Activated B cell treated with CpG ODN at 0.5 μM for 24 hours (primary cell): Measurements from ENCODE around the gene TMEM196. TPM values are rescaled to one million over a fixed set of nuclear protein-coding genes. Genes with fewer than 3 reads are reported as not detected.

Experiments used
- ATAC-seq: fragments of 200-7000 bp; cut with Tn5 transposase; one replicate; pipeline ENCODE4 v1.10.0; 2021; ENCODE audit warnings: low read depth, mild to moderate bottlenecking, moderate library complexity
- CTCF ChIA-PET: fragments of 350-600 bp; sonication (Branson Sonifier 250); formaldehyde crosslinking; loops from one replicate; lab custom pipeline; 2021; ENCODE audit warnings: antibody characterized with exemption; lab: Charles Lee
- POLR2A ChIA-PET: fragments of 350-600 bp; sonication (Branson Sonifier 250); formaldehyde crosslinking; loops from one replicate; lab custom pipeline; 2021; ENCODE audit warnings: antibody characterized with exemption; lab: Charles Lee
- DNase-seq: peaks from one replicate; pipeline ENCODE4 v3.0.0; 2022
- H3K27ac Mint-ChIP-seq: one replicate; pipeline ENCODE4 v1.8.0; 2020; ENCODE audit warnings: mixed read lengths
- H3K27me3 Mint-ChIP-seq: one replicate; pipeline ENCODE4 v1.8.0; 2021; ENCODE audit warnings: mixed read lengths
- H3K36me3 Mint-ChIP-seq: one replicate; pipeline ENCODE4 v1.8.0; 2021; ENCODE audit warnings: low read depth, mixed read lengths
- H3K4me1 Mint-ChIP-seq: one replicate; pipeline ENCODE4 v1.8.0; 2021; ENCODE audit warnings: mixed read lengths
- H3K4me3 Mint-ChIP-seq: one replicate; pipeline ENCODE4 v1.8.0; 2020; ENCODE audit warnings: mild to moderate bottlenecking, mixed read lengths
- H3K9me3 Mint-ChIP-seq: one replicate; pipeline ENCODE4 v1.8.0; 2020; ENCODE audit warnings: mixed read lengths
- intact Hi-C: fragments of 100-400 bp; cut with micrococcal nuclease; formaldehyde crosslinking; loops from one replicate; pipeline ENCODE4 v1.15.1; 2024
- total RNA-seq: library from RNA; stranded (reverse); gene quantifications from 2 replicates; pipeline ENCODE4 v1.2.3, GENCODE V29; 2022
- TF ChIP-seq, protein P1 (sequence below): fragments of 200-600 bp; IDR thresholded peaks from one replicate; pipeline ENCODE4 v1.8.0; 2022; ENCODE audit warnings: antibody characterized with exemption, mild to moderate bottlenecking

TMEM196 gene
- total RNA-seq, 1 donor from 2014 or later: not detected

DNA sequence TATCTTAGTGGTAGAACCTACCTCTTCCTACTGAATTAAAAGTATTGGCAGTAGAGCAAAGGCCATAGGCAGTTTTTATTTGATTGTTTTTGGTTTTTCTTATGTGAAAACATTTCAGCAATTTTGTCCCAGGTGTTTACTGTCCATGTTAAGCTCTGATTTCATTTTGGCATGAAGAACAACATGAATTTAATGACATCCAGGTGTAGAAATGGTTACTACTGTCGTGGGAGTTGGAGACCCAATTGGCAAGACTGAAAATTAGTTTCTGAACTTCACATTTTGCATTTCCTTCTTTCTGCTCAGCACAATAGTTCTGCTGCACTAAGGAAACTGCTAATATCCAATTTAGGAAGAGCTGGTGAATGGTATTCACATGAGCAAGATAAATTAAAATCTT is 38.0 kb upstream of the TMEM196 start:
- Mint-ChIP-seq H3K4me3 (no peak overlapping the region), H3K36me3 (no peaks in the 10 kb centered on the region), H3K27me3 (no peaks in the 10 kb centered on the region), H3K4me1 (no peaks in the 10 kb centered on the region), H3K9me3 (no peaks in the 10 kb centered on the region), H3K27ac (no peak overlapping the region)
- ChIA-PET CTCF (no interaction called here), POLR2A (no interaction called here)
- TF ChIP-seq, protein P1, sequence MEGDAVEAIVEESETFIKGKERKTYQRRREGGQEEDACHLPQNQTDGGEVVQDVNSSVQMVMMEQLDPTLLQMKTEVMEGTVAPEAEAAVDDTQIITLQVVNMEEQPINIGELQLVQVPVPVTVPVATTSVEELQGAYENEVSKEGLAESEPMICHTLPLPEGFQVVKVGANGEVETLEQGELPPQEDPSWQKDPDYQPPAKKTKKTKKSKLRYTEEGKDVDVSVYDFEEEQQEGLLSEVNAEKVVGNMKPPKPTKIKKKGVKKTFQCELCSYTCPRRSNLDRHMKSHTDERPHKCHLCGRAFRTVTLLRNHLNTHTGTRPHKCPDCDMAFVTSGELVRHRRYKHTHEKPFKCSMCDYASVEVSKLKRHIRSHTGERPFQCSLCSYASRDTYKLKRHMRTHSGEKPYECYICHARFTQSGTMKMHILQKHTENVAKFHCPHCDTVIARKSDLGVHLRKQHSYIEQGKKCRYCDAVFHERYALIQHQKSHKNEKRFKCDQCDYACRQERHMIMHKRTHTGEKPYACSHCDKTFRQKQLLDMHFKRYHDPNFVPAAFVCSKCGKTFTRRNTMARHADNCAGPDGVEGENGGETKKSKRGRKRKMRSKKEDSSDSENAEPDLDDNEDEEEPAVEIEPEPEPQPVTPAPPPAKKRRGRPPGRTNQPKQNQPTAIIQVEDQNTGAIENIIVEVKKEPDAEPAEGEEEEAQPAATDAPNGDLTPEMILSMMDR: no peak
- intact Hi-C loops: no loop called here
- ATAC-seq (no peak), DNase-seq (no peak)

- ATAC-seq (no peak), DNase-seq (no peak)
- CTCF ChIA-PET: no interaction called here
- Mint-ChIP-seq H3K4me1 (no peaks in the 10 kb centered on the region), H3K27me3 (peaks cover 8% of the 10 kb centered on the region), H3K36me3 (no peaks in the 10 kb centered on the region), H3K27ac (no peak overlapping the region), H3K9me3 (no peaks in the 10 kb centered on the region), H3K4me3 (no peak overlapping the region)
- POLR2A ChIA-PET: no interaction called here
- intact Hi-C loops: no loop called here
- TF ChIP-seq, protein P1: no peak
Observed at GRCh38 chr7:19798986-19799385, 25.6 kb upstream of the TMEM196 start.

DNA sequence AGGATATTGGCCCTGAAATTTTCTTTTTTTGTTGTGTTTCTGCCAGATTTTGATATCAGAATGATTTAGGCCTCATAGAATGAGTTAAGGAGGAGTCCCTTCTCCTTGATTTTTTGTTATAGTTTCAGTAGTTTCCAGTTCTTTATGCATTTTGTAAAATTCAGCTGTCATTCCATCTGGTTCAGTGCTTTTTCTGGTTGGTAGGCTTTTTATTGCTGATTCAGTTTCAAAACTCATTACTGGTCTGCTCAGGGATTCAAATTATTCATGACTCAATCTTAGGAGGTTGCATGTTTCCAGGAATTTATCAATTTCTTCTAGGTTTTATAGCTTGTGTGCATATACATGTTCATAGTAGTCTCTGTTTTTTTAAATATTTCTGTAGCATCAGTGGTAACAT is 10.1 kb upstream of the TMEM196 start:
- Mint-ChIP-seq H3K9me3 (peaks cover 11% of the 10 kb centered on the region), H3K27me3 (no peaks in the 10 kb centered on the region), H3K36me3 (no peaks in the 10 kb centered on the region), H3K4me1 (no peaks in the 10 kb centered on the region), H3K4me3 (no peak overlapping the region), H3K27ac (no peak overlapping the region)
- ChIA-PET CTCF (no interaction called here), POLR2A (no interaction called here)
- DNase-seq (no peak), ATAC-seq (no peak)
- intact Hi-C loops: no loop called here
- TF ChIP-seq, protein P1: no peak

DNA sequence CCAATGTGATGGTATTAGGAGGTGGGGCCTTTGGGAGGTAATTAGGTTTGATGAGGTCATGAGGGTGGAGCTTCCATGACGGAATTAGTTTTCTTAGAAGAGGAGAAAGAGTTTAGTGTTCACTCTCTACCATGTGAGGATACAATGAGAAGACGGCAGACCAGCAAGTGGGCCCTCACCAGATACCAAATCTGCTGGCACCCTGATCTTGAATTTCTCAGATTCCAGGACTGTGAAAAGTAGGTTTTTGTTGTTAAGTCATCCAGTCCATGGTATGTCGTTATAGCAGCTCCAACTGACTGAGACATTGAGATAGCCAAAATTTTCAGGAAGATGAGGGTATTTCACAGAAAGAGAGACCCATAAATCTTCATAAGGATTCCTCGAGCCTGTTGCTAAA is 3.6 kb upstream of the TMEM196 start:
- H3K27ac Mint-ChIP-seq: no peak overlapping the region
- CTCF ChIA-PET: no interaction called here
- peaks cover 14% of the 10 kb centered on the region for H3K4me1 Mint-ChIP-seq
- TF ChIP-seq, protein P1: no peak
- DNase-seq (no peak), ATAC-seq (no peak)
- H3K4me3 Mint-ChIP-seq: no peak overlapping the region
- H3K9me3 Mint-ChIP-seq: no peaks in the 10 kb centered on the region
- POLR2A ChIA-PET: no interaction called here
- H3K36me3 Mint-ChIP-seq: no peaks in the 10 kb centered on the region
- intact Hi-C loops: no loop called here
- peaks cover 23% of the 10 kb centered on the region for H3K27me3 Mint-ChIP-seq

- TF ChIP-seq, protein P1: no peak
- H3K27ac Mint-ChIP-seq: no peak overlapping the region
- intact Hi-C loops: no loop called here
- H3K36me3 Mint-ChIP-seq: no peaks in the 10 kb centered on the region
- H3K27me3 Mint-ChIP-seq: peaks cover 31% of the 10 kb centered on the region
- no peaks in the 10 kb centered on the region for H3K9me3 Mint-ChIP-seq
- ATAC-seq (no peak), DNase-seq (no peak)
- H3K4me3 Mint-ChIP-seq: no peak overlapping the region
- H3K4me1 Mint-ChIP-seq: peaks cover 14% of the 10 kb centered on the region
- ChIA-PET CTCF (no interaction called here), POLR2A (no interaction called here)
Observed at GRCh38 chr7:19775578-19775977, 2.2 kb upstream of the TMEM196 start.
